H1 (cell line): ENCODE data around the gene RPSA.

Source experiments
- ASH2L ChIP-seq: fragments of 200-600, 300-600 bp; sonication (generic); IDR thresholded peaks from one replicate; pipeline ENCODE4 v1.7.1; 2017; ENCODE audit warnings: low read length
- ATF2 ChIP-seq: IDR thresholded peaks from 2 replicates; pipeline ENCODE4 v1.6.1; 2012; ENCODE audit warnings: low read length, inconsistent platforms
- CEBPB ChIP-seq: IDR thresholded peaks from 2 replicates; pipeline ENCODE4 v1.6.1; 2012; ENCODE audit warnings: low read depth, low read length
- CTCF ChIP-seq, 3 experiments: IDR thresholded peaks; 1 replicate in 2 of 3; 2 replicates in 1 of 3; pipeline versions ENCODE4 v1.5.1 to v1.6.1; 2011; ENCODE audit warnings: low read length in 3 of 3, mild to moderate bottlenecking in 3 of 3, inconsistent platforms in 2 of 3, low read depth in 1 of 3, moderate library complexity in 1 of 3; ENCODE audit not compliant: insufficient read depth in 1 of 3; ENCODE audit errors: control extremely low read depth in 1 of 3
- EP300 ChIP-seq, 2 experiments: IDR thresholded peaks; 1 replicate in 1 of 2; 2 replicates in 1 of 2; pipeline ENCODE4 v1.6.1; 2011 to 2012; ENCODE audit warnings: low read depth in 2 of 2, low read length in 2 of 2, mild to moderate bottlenecking in 2 of 2, borderline replicate concordance in 1 of 2, inconsistent platforms in 1 of 2, moderate library complexity in 1 of 2
- GTF2F1 ChIP-seq: IDR thresholded peaks from 2 replicates; pipeline ENCODE4 v1.6.1; 2012; ENCODE audit warnings: low read depth, low read length, improper control_type of control experiment, borderline replicate concordance
- POLR2A ChIP-seq, 2 experiments: IDR thresholded peaks; 1 replicate in 1 of 2; 2 replicates in 1 of 2; pipeline ENCODE4 v1.6.1; 2011; ENCODE audit warnings: low read depth in 2 of 2, low read length in 2 of 2, mild to moderate bottlenecking in 2 of 2; ENCODE audit errors: control extremely low read depth in 1 of 2
- POLR2AphosphoS5 ChIP-seq: IDR thresholded peaks from 2 replicates; pipeline ENCODE4 v1.6.1; 2011; ENCODE audit warnings: low read depth, low read length
- RFX5 ChIP-seq: IDR thresholded peaks from 2 replicates; pipeline ENCODE4 v1.6.1; 2011; ENCODE audit warnings: low read depth, low read length, improper control_type of control experiment, borderline replicate concordance
- TEAD4 ChIP-seq: IDR thresholded peaks from 2 replicates; pipeline ENCODE4 v1.6.1; 2012; ENCODE audit warnings: low read depth, low read length, inconsistent platforms, mixed read lengths
- ZNF274 ChIP-seq: IDR thresholded peaks from 2 replicates; pipeline ENCODE4 v1.7.0; 2012; ENCODE audit warnings: low read length, borderline replicate concordance; ENCODE audit errors: extremely low read depth

GRCh38 chr3:39409514-39410136, 3.1 kb downstream of the RPSA start:
- TF ChIP-seq GTF2F1 = no peak
- TF ChIP-seq ASH2L = no peak
- TF ChIP-seq CTCF (IDR thresholded peaks at IDR 0.05; ENCODE audit: control extremely low read depth in 1 of 3, insufficient read depth in 1 of 3, low read depth in 1 of 3, low read length in 3 of 3) = no peak
- no peak for TF ChIP-seq TEAD4
- no peak for TF ChIP-seq EP300 (IDR thresholded peaks at IDR 0.05; ENCODE audit: borderline replicate concordance in 1 of 2, low read depth in 2 of 2, low read length in 2 of 2)
- peak in 1 of 2 experiments; percentile 57; a peak in 1 of 3 replicates for TF ChIP-seq POLR2A (IDR thresholded peaks at IDR 0.05; ENCODE audit: control extremely low read depth in 1 of 2, low read depth in 2 of 2, low read length in 2 of 2)
- peak; percentile 87 for TF ChIP-seq POLR2AphosphoS5
- TF ChIP-seq RFX5 = no peak
- TF ChIP-seq CEBPB = no peak
- TF ChIP-seq ZNF274 = no peak
- TF ChIP-seq ATF2 = no peak
